HEK293 (cell line): Measurements from ENCODE around the gene FOXC1.
A peak's percentile ranks its signal among the peaks of the same experiment; 100 is the strongest.

Experiments used
- AEBP2 ChIP-seq: fragments of 450-650 bp; formaldehyde crosslinking; IDR thresholded peaks from 2 replicates; pipeline ENCODE4 v1.5.1; 2016; ENCODE audit warnings: missing biosample characterization, missing genetic modification characterization, borderline replicate concordance
- BCL11B ChIP-seq: fragments of 450-650 bp; formaldehyde crosslinking; IDR thresholded peaks from 2 replicates; pipeline ENCODE4 v1.5.1; 2016; ENCODE audit warnings: low read depth, missing biosample characterization, missing genetic modification characterization
- ELK4 ChIP-seq: IDR thresholded peaks from 2 replicates; pipeline ENCODE4 v1.6.1; 2011; ENCODE audit warnings: mild to moderate bottlenecking, low read depth, low read length, borderline replicate concordance
- GFI1B ChIP-seq: fragments of 450-650 bp; formaldehyde crosslinking; IDR thresholded peaks from 2 replicates; pipeline ENCODE4 v1.5.1; 2016; ENCODE audit warnings: missing biosample characterization, missing genetic modification characterization
- GLIS1 ChIP-seq: fragments of 450-650 bp; formaldehyde crosslinking; IDR thresholded peaks from 2 replicates; pipeline ENCODE4 v1.5.1; 2016; ENCODE audit warnings: missing biosample characterization, missing genetic modification characterization
- HIC1 ChIP-seq: fragments of 450-650 bp; formaldehyde crosslinking; IDR thresholded peaks from 2 replicates; pipeline ENCODE4 v1.5.1; 2016; ENCODE audit warnings: missing biosample characterization, missing genetic modification characterization
- MYNN ChIP-seq: fragments of 450-650 bp; formaldehyde crosslinking; IDR thresholded peaks from 2 replicates; pipeline ENCODE4 v1.5.1; 2016; ENCODE audit warnings: missing biosample characterization, missing genetic modification characterization, borderline replicate concordance
- MZF1 ChIP-seq: fragments of 450-650 bp; formaldehyde crosslinking; IDR thresholded peaks from 2 replicates; pipeline ENCODE4 v1.5.1; 2017; ENCODE audit warnings: missing biosample characterization, missing genetic modification characterization, borderline replicate concordance
- SCRT2 ChIP-seq: fragments of 450-650 bp; formaldehyde crosslinking; IDR thresholded peaks from 2 replicates; pipeline ENCODE4 v1.5.1; 2016; ENCODE audit warnings: missing biosample characterization, missing genetic modification characterization
- ZBTB49 ChIP-seq: fragments of 450-650 bp; formaldehyde crosslinking; IDR thresholded peaks from 2 replicates; pipeline ENCODE4 v1.5.1; 2016; ENCODE audit warnings: missing biosample characterization, missing genetic modification characterization, low read depth
- ZNF10 ChIP-seq: fragments of 450-650 bp; formaldehyde crosslinking; IDR thresholded peaks from 2 replicates; pipeline ENCODE4 v1.5.1; 2017; ENCODE audit warnings: missing biosample characterization, missing genetic modification characterization
- ZNF174 ChIP-seq: fragments of 450-650 bp; formaldehyde crosslinking; IDR thresholded peaks from 2 replicates; pipeline ENCODE4 v1.5.0; 2017; ENCODE audit warnings: missing biosample characterization, mild to moderate bottlenecking, missing genetic modification characterization
- ZNF175 ChIP-seq: fragments of 450-650 bp; formaldehyde crosslinking; IDR thresholded peaks from 2 replicates; pipeline ENCODE4 v1.5.1; 2016; ENCODE audit warnings: missing biosample characterization, missing genetic modification characterization
- ZNF184 ChIP-seq: fragments of 450-650 bp; IDR thresholded peaks from 2 replicates; pipeline ENCODE4 v1.5.1; 2018; ENCODE audit warnings: missing biosample characterization, mild to moderate bottlenecking, missing genetic modification characterization
- ZNF280C ChIP-seq: fragments of 450-650 bp; formaldehyde crosslinking; IDR thresholded peaks from 2 replicates; pipeline ENCODE4 v1.5.1; 2016; ENCODE audit warnings: missing biosample characterization, missing genetic modification characterization
- ZNF280D ChIP-seq: fragments of 450-650 bp; formaldehyde crosslinking; IDR thresholded peaks from 2 replicates; pipeline ENCODE4 v1.5.1; 2016; ENCODE audit warnings: missing biosample characterization, missing genetic modification characterization
- ZNF292 ChIP-seq: fragments of 450-650 bp; formaldehyde crosslinking; IDR thresholded peaks from 2 replicates; pipeline ENCODE4 v1.5.1; 2016; ENCODE audit warnings: low read depth, missing biosample characterization, missing genetic modification characterization, borderline replicate concordance
- ZNF404 ChIP-seq: fragments of 450-650 bp; formaldehyde crosslinking; IDR thresholded peaks from 2 replicates; pipeline ENCODE4 v1.5.1; 2017; ENCODE audit warnings: missing biosample characterization, missing genetic modification characterization
- ZNF416 ChIP-seq: fragments of 450-650 bp; formaldehyde crosslinking; IDR thresholded peaks from 2 replicates; pipeline ENCODE4 v1.5.1; 2016; ENCODE audit warnings: missing biosample characterization, missing genetic modification characterization
- ZNF501 ChIP-seq: fragments of 450-650 bp; formaldehyde crosslinking; IDR thresholded peaks from 2 replicates; pipeline ENCODE4 v1.5.1; 2016; ENCODE audit warnings: missing biosample characterization, missing genetic modification characterization
- ZNF585B ChIP-seq: fragments of 450-650 bp; formaldehyde crosslinking; IDR thresholded peaks from 2 replicates; pipeline ENCODE4 v1.5.1; 2016; ENCODE audit warnings: missing biosample characterization, missing genetic modification characterization
- ZNF776 ChIP-seq: fragments of 450-650 bp; formaldehyde crosslinking; IDR thresholded peaks from 2 replicates; pipeline ENCODE4 v1.5.0; 2017; ENCODE audit warnings: missing biosample characterization, missing genetic modification characterization, borderline replicate concordance

The FOXC1 gene

GRCh38 chr6:1613688-1614447 is 4.2 kb downstream of the FOXC1 start (continued):
- TF ChIP-seq AEBP2: no peak
- TF ChIP-seq ZBTB49 (tag by site-specific recombination): no peak
- peak; percentile 70 for TF ChIP-seq GLIS1 (tag by site-specific recombination)
- TF ChIP-seq ZNF174 (tag by site-specific recombination): no peak
- TF ChIP-seq ZNF280C: no peak
- TF ChIP-seq MZF1 (tag by site-specific recombination): no peak
- peak; percentile 31; the same call in 1 of the 2 replicates for TF ChIP-seq SCRT2 (tag by site-specific recombination)
- no peak for TF ChIP-seq ZNF175 (tag by site-specific recombination)
- no peak for TF ChIP-seq BCL11B (tag by site-specific recombination)
- no peak for TF ChIP-seq ZNF404 (tag by site-specific recombination)
- TF ChIP-seq GFI1B (tag by site-specific recombination): peak; percentile 53; the same call in 1 of the 2 replicates
- no peak for TF ChIP-seq MYNN
- TF ChIP-seq ZNF776: no peak
- no peak for TF ChIP-seq ZNF184 (tag by site-specific recombination)
- no peak for TF ChIP-seq ELK4
- TF ChIP-seq ZNF10: no peak
- TF ChIP-seq ZNF416 (tag by site-specific recombination): no peak
- TF ChIP-seq ZNF280D (tag by site-specific recombination): no peak
- no peak; the same call in 1 of the 2 replicates for TF ChIP-seq ZNF501 (tag by site-specific recombination)
- no peak for TF ChIP-seq ZNF585B (tag by site-specific recombination)
- TF ChIP-seq ZNF292 (tag by site-specific recombination): no peak
- TF ChIP-seq HIC1: no peak
